HL-60 (cell line): ENCODE results near the gene PGM2L1.
A peak's percentile ranks its signal among the peaks of the same experiment; 100 is the strongest.

Experiments used
- DNase-seq, 2 experiments: peaks; one replicate each; pipeline ENCODE4 v3.0.0-alpha.2; 2010 to 2020; ENCODE audit warnings: low read depth in 1 of 2, low spot score in 1 of 2
- H3K27ac ChIP-seq: fragments of 250-450 bp; sonication (Bioruptor Pico); replicated peaks from 2 replicates; pipeline ENCODE4 v1.5.1; 2020; ENCODE audit warnings: mild to moderate bottlenecking, moderate library complexity
- H3K27me3 ChIP-seq: fragments of 250-450 bp; sonication (Bioruptor Pico); 2 replicates; pipeline ENCODE4 v1.5.1; 2021; ENCODE audit warnings: mild to moderate bottlenecking, moderate library complexity; ENCODE audit not compliant: insufficient read depth, poor library complexity, severe bottlenecking
- H3K4me3 ChIP-seq: replicated peaks from 2 replicates; pipeline ENCODE4 v1.5.1; 2011; ENCODE audit warnings: mild to moderate bottlenecking, control low read depth, low read length; ENCODE audit not compliant: insufficient read depth
- GABPA ChIP-seq: IDR thresholded peaks from 2 replicates; pipeline ENCODE4 v1.6.1; 2012; ENCODE audit warnings: low read depth
- POLR2AphosphoS5 ChIP-seq: IDR thresholded peaks from 2 replicates; pipeline ENCODE4 v1.6.1; 2012; ENCODE audit warnings: low read depth
- SPI1 ChIP-seq: IDR thresholded peaks from 2 replicates; pipeline ENCODE4 v1.6.1; 2012; ENCODE audit warnings: low read depth, mild to moderate bottlenecking, borderline replicate concordance
- TF ChIP-seq, protein P1 (sequence below): IDR thresholded peaks from one replicate; pipeline ENCODE4 v1.5.1; 2011; ENCODE audit warnings: low read length, control low read depth, inconsistent platforms; ENCODE audit not compliant: insufficient read depth
- TF ChIP-seq, protein P2 (sequence below): IDR thresholded peaks from 2 replicates; pipeline ENCODE4 v1.6.1; 2012; ENCODE audit warnings: low read depth; ENCODE audit not compliant: insufficient replicate concordance

Gene PGM2L1

DNA sequence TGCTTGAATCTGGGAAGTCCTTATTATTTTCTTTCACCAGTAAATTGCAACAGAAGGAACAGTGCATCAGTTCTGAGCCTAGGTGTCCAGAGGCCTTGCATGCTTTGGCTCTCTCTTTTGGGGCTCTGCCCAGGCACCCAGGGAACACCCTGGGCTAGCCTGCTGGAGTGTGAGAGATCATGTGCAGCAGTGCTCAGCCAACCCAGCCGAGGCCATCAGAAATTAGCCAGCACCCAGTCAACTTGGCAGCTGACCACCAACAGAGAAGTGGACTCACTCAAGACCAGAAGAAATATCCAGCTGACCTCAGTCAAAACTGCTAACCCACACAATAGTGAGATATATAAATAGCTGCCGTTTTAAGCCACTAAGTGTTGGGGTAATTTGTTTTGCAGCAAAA, 75.6 kb downstream of the PGM2L1 start:
- TF ChIP-seq GABPA: no peak
- no peak for TF ChIP-seq SPI1
- TF ChIP-seq POLR2AphosphoS5: no peak
- TF ChIP-seq, protein P1, sequence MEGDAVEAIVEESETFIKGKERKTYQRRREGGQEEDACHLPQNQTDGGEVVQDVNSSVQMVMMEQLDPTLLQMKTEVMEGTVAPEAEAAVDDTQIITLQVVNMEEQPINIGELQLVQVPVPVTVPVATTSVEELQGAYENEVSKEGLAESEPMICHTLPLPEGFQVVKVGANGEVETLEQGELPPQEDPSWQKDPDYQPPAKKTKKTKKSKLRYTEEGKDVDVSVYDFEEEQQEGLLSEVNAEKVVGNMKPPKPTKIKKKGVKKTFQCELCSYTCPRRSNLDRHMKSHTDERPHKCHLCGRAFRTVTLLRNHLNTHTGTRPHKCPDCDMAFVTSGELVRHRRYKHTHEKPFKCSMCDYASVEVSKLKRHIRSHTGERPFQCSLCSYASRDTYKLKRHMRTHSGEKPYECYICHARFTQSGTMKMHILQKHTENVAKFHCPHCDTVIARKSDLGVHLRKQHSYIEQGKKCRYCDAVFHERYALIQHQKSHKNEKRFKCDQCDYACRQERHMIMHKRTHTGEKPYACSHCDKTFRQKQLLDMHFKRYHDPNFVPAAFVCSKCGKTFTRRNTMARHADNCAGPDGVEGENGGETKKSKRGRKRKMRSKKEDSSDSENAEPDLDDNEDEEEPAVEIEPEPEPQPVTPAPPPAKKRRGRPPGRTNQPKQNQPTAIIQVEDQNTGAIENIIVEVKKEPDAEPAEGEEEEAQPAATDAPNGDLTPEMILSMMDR: no peak
- TF ChIP-seq, protein P2, sequence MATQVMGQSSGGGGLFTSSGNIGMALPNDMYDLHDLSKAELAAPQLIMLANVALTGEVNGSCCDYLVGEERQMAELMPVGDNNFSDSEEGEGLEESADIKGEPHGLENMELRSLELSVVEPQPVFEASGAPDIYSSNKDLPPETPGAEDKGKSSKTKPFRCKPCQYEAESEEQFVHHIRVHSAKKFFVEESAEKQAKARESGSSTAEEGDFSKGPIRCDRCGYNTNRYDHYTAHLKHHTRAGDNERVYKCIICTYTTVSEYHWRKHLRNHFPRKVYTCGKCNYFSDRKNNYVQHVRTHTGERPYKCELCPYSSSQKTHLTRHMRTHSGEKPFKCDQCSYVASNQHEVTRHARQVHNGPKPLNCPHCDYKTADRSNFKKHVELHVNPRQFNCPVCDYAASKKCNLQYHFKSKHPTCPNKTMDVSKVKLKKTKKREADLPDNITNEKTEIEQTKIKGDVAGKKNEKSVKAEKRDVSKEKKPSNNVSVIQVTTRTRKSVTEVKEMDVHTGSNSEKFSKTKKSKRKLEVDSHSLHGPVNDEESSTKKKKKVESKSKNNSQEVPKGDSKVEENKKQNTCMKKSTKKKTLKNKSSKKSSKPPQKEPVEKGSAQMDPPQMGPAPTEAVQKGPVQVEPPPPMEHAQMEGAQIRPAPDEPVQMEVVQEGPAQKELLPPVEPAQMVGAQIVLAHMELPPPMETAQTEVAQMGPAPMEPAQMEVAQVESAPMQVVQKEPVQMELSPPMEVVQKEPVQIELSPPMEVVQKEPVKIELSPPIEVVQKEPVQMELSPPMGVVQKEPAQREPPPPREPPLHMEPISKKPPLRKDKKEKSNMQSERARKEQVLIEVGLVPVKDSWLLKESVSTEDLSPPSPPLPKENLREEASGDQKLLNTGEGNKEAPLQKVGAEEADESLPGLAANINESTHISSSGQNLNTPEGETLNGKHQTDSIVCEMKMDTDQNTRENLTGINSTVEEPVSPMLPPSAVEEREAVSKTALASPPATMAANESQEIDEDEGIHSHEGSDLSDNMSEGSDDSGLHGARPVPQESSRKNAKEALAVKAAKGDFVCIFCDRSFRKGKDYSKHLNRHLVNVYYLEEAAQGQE: no peak
- Histone ChIP-seq H3K27me3 (no peaks in the 10 kb centered on the region), H3K27ac (no peak overlapping the region), H3K4me3 (no peak overlapping the region)
- DNase-seq: no peak

DNA sequence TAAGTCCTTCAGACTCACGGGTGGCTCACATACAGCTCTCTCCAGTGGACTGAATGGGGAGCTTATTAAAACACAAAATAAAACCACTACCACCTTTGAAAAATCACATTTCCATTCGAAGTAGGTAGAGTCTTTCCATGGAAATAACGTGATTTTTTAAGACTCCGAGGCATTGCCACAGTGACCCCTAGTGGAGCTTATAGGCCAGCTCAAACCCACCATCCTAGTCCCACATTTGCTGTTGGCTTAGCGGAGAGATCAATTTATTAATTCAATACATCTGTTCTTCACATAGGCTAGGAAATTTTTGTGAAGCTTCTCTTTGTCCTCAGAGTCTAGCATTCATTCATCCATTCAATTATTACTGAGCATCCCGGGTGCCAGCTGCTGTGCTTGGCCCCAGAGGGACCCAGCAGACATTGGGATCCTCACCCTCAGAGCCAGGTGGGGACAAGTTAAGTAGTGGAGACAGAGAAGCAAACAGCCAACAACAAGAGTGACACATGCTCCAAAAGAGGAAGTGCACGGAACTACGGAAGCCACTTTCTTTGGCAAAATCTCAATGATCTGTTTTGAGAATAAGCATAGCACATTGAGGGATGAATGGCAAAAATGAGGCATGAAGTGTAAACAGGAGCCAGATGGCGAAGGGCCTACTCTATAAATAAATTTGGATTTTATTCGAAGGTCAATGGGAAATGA, 76.6 kb downstream of the PGM2L1 start:
- DNase-seq: peak in 1 of 2 experiments; percentile 57
- H3K4me3 ChIP-seq: no peak overlapping the region
- TF ChIP-seq, protein P1: no peak
- TF ChIP-seq SPI1: peak; percentile 99
- H3K27ac ChIP-seq: no peak overlapping the region
- no peaks in the 10 kb centered on the region for H3K27me3 ChIP-seq

DNA sequence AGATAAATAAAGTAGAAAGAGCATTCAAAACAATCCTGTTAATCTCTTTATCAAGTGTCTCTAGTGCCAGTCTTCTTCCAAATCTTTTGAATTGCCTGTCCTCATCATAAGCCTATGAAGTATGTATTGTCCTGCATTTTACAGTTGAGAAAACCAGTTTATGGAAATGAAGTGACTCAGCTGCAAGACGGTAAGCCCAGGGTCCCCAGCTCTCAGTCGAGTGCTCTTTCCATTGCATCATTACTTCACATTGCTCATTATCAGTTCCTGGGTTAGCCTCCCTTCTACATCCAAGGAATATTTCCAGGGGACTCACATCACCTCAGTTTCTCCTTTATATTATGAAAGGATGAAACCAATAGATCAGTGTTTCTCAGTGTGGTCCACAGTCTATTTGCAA, 77.7 kb downstream of the PGM2L1 start:
- Histone ChIP-seq H3K4me3 (no peak overlapping the region), H3K27me3 (no peaks in the 10 kb centered on the region), H3K27ac (no peak overlapping the region)
- DNase-seq: no peak
- TF ChIP-seq SPI1 (no peak), GABPA (no peak), POLR2AphosphoS5 (no peak)
- TF ChIP-seq, protein P1: no peak
- TF ChIP-seq, protein P2: no peak
